ENCODE results near the gene TAOK3.
A peak's percentile ranks its signal among the peaks of the same experiment; 100 is the strongest.
"Not testable (repeated sequence)": the region's sequence is repeated elsewhere in the genome, so short reads cannot be mapped to it uniquely, and the experiment has no call there.

The TAOK3 gene

DNA sequence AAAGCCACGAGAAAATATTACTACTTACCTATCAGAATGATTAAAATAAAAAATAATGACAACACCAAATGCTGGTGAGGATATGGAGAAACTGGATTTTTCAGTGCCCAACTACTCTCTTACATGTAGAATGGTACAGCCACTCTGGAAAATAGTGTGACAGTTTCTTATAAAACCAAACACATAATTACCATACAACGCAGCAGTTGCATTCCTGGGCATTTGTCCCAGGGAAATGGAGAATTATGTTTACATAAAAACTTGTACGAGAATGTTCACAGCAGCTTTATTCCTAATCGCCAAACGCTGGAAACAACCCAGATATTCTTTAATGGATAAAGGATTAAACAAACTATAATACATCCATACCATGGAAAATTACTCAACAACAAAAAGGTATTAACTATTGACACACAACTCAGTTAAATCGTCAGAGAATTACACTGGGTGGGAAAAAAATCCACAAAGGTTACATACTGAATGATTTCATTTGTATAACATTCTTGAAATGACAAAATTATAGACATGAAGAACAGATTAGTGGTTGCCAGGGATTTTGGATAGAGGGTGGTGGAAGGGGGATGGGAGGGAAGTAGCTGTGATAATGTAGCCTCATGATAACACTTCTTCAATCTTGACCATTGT, 35.4 kb downstream of the TAOK3 start:
- no peak for DNase-seq
- ATAC-seq: no peak

DNA sequence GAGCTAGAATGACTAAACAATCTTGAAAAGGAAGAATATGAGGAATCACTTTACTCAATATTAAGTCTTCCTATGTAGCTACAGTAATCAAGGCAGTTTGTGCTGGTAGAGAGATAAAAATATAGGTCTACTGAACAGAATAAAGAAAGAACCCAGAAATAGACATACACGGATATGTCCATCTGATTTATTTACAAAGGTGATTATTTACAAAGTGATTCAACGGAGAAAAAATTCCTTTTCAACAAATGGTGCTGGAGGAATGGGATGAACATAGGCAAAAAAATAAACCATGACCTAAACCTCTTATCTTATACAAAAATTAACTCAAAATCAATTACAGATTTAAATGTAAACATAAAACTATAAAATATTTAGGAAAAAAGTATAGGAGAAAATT, 36.6 kb downstream of the TAOK3 start:
- no peak for DNase-seq
- no peak for ATAC-seq

DNA sequence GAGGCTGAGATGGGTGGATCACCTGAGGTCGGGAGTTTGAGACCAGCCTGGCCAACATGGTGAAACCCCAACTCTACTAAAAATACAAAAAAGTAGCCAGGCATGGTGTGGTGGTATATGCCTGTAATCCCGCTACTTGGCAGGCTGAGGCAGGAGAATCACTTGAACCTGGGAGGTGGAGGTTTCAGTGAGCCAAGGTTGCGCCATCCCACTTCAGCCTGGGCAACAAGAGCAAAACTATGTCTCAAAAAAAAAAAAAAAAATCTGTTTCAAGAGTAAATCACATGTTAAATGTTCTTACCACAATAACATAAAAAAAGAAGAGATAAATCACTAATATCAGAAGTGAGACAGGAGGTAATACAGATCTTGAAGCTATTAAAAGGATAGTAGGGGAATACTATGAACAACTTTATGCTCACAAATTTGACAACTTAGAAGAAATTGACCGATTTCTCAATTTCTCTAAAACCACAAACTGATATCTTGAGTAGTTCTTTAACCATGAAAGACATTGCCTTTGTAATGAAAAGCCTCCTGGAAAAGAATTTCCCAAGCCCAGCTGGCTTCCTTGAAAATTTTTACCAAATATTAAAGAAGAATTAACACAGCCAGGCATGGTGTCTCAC, 37.7 kb downstream of the TAOK3 start:
- no peak for ATAC-seq
- no peak for DNase-seq

DNA sequence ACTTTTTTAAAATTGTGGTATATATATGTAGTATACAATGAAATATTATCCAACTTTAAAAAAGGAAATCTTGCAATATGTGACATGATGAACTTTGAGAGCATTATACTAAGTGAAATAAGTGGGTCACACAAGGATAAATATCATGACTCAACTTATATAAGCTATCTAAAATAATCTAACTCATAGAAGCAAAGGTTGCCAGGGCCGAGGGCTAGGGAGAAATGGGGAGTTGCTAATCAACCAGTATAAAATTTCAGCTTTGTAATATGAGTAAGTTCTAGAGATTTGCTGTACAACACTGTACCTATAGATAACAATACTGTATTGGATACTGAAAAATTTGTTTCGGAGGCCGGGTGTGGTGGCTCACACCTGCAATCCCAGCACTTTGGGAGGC, 38.5 kb downstream of the TAOK3 start:
- ATAC-seq (no peak), DNase-seq (no peak)

DNA sequence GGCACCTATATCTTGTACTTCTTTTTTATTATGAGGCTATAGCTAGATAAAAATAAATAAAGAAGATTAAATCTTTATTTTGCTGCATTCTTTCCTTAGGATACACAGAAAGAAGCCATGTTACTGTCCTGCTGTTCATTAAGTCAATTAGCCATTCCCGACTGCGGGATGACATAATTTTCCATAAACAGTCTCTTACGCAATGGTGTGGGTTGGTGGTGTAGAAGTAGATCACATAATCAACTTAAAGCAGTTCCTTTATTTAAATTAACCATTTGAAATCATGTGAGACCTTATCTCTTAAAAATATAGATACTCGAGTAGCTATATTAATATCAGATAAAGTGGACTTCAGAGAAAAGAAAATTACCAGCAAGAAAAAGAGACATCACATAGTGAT, 40.2 kb downstream of the TAOK3 start:
- no peak for DNase-seq
- no peak for ATAC-seq

DNA sequence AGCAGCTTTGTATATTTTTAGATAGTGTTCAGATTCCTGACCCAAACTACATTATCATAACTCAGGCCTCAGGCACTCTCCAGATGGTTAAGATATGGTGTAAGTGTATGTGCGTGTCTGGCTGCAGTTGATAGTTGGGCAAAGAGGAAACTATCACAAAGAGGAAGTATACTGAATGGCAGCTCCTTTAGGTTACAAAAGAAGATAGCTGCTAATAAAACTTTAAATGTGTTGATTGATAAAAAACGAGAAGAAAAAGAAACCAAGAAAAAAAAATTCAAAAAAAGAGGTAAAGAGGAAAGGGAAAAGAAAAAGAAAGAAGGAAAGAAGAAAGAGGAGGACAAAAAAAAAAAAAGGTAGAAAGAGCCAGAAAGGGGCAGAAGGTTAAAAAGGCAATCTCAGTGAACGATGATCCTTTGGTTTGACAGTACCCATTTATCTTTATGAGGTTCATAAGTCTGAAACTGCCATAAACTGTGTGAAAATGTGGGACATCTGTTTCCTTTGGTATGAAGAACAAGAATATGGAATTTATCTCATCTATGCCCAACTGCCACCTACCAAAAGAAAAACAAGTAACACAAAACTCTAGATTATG, 42.2 kb downstream of the TAOK3 start:
- ATAC-seq: no peak
- DNase-seq: no peak

DNA sequence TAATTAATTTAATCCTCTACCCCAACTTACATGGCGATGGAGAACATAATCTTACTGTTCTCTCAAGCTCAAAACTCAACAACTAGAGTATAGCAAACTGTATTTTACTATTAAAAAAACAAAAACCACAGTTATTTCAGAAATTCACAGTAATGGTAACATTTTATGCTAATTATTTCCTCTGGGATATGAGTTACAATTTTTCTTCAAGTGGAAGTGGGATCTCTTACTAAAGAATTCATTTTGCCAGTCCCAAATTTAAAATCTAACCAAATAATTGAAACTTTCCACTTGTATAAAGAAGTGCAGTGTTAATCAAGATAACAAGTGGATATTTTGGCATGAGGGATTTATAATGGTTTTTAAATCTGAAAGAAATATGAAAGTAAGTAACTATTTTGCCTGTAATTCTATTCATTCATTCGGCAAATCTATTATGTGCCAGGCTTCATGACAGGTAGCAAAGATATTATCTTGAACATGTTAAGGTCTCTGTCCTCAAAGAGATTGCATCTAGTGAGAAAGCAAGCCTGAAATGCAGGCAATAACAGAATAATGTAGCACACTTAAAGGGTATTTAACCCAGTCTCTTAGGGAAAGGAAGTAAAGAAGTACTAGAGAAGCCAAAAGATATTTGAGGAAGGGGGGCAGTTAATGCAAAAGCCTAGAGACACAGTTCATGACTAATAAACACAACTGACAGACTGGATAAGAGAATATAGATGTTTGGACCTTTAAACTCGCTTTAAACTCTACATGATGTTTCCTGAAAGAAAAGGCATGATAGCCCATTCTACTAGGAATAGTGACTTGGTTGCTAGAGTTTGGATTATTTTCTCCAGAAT, 44.0 kb downstream of the TAOK3 start:
- ATAC-seq: no peak
- no peak for DNase-seq

DNA sequence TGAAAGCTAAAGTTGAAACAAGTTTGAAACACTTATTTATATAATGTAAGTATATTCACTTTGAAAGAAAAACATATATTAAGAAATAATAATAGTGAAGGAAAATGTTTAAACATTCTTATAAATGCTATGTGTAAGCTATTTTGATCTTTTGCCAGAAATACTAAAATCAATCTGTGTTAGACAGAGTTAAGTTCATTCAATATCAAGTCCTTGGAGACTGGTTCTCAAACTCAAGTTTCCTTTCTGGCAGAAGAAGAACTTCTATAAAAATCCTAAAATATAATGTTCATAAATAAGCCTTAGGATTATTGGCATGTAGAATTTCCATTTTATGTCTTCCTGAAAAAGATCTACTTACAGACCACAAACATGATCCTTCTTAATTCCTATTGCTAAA, 45.3 kb downstream of the TAOK3 start:
- no peak for DNase-seq

DNA sequence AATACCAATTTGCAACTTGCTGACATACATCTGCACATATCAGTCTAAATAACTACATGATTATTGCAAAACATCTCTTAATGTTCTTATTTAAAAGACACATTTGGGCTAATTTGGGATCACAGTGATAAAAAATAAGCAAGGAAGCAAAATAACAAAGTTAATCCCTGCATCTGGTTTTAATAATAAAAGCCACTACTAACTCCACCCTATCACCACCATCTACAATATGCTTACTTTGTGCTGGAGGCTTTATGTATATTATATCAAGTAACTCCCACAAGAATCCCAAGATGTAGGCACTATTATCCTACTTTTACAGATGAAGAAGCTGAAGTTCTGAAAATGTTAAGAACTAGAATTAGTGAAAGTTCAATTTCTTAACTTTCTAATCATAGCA, 45.7 kb downstream of the TAOK3 start:
- DNase-seq: no peak
- ATAC-seq: no peak

More for the DNA sequence above, 45.3 kb downstream of the TAOK3 start:
- no peak for ATAC-seq

DNA sequence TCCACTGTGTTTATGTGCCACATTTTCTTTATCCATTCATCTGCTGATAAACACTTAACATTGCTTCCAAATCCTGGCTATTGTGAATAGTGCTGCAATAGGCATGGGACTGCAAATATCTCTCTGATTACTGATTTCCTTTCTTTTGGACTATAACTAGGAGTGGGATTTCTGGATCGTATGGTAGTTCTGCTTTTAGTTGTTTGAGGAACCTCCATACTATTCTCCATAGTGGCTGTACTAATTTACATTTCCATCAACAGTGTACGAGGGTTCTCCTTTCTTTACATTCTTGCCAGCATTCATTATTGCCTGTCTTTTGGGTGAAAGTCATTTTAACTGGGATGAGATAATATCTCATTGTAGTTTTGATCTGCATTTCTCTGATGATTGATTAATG, 47.6 kb downstream of the TAOK3 start:
- no peak for DNase-seq
- ATAC-seq: no peak

DNA sequence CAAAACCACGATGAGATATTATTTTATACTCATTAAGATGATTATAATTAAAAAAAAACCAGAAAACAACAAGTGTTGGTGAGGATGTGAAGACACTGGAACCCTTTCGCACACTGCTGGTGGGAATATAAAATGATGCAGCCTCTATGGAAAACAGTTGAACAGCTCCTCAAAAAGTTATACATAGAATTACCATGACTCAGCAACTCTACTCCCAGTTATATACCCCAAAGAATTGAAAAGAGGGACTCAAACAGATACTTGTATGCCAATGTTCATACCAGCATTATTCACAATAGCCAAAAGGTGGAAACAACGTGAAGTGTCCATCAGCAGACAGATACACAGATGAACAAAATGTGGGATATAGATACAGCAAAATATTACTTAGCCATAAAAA, 53.1 kb downstream of the TAOK3 start:
- ATAC-seq: no peak
- DNase-seq: no peak

DNA sequence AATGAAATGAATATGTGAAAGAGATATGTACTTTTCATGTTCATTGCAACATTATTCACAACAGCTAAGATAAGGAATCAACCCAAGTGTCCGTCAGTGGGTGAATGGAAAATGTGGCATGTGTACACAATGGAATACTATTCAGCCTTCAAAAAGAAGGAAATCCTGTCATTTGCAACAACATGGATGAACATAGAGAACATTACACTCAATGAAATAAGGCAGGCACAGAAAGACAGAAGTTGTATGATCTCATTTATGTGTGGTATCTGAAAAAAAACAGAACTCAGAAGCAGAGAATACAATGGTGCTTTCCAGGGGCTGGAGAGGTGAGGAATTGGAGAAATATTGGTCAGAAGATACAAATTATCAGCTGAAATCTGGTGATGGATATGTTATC, 54.0 kb downstream of the TAOK3 start:
- no peak for ATAC-seq
- no peak for DNase-seq

DNA sequence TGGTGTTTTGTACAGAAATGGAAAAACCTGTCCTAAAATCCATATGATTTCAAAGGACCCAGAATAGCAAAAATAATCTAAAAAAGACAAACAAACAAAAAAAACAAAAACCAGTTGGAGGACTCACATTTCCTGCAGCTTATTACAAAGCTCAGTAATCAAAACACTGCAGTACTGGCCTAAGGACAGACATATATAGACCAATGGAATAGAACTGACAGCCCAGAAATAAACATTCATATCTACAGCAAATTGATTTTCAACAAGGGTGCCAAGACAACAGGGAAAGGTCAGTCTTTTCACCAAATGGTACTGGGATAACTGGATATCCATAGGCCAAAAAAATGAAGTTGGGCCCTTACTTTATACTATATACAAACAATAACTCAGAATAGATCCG, 55.0 kb downstream of the TAOK3 start:
- ATAC-seq: no peak
- DNase-seq: no peak

DNA sequence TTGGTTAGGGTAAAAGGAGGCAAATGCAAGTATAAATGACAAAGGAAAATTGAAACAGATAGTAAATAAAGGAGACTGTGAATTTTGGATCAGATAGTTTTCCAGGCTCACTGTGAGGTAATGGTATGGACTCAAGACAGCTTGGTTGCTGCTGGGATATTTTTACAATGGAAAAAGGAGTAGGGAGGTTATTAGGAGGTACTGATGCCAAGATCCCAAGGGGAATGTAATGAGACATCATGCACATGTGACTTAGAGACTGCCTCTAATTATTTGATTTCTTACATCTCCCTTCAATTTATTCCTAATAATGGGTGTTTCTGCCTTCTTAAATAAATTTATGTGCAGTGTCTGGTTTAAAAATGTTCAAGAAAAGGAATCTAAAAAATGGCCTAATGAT, 56.9 kb downstream of the TAOK3 start:
- no peak for ATAC-seq
- DNase-seq: no peak

DNA sequence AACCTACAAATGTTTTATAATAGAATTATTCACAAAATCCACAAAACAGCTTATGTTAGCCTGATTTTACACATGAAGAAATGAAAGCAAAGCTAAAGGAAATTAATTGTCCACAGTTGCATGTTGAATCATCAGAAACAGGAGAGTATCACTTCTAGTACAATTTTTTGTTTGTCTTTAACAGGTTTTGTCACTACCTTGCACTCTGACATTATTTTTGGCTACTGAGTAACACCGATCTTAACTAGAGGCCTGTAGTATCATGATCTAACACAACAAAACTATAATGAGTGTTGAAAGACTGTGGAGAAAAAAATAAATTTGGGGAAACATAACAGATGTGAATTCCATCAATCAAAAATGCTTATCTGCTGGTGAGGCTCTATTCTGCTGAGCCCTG, 60.1 kb downstream of the TAOK3 start:
- DNase-seq (no peak), ATAC-seq (peak; percentile 49)

DNA sequence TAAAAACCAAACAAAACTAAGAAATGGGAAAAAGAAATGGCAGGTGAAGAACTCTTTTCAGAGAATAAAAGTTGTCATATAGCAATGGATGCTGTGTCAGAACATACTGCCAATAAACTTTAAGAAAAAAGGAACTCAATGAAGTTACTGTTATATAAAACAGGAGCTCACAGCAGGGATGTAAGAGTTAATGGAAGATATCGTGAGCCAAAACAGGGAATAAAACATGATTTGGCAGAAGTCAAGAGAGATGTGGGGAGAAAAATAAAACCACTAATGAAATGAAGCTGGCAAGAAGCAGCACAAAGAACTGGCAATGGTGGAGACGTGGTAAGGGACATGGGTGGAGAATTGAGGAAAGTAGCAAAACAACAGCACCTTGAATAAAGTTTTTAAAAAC, 61.0 kb downstream of the TAOK3 start:
- no peak for DNase-seq
- ATAC-seq: no peak

DNA sequence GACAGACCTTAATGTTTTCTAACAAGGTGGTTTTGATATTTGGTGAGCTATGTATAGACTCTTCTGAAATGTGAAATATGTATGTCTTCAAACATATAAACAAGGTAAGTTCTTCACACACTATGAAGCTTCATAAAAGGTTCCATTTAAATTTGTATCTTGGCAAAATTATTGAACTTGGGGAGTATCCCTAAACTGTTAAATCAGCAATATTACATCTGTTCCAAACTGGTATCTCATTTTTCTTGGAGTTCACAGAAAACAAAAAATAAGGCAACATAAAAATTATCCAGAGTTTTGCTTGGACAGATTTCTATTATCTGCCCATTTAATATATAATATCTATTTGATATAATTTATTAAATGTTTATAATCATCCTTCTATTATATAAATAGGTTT, 62.4 kb downstream of the TAOK3 start:
- ATAC-seq: no peak
- DNase-seq: no peak

DNA sequence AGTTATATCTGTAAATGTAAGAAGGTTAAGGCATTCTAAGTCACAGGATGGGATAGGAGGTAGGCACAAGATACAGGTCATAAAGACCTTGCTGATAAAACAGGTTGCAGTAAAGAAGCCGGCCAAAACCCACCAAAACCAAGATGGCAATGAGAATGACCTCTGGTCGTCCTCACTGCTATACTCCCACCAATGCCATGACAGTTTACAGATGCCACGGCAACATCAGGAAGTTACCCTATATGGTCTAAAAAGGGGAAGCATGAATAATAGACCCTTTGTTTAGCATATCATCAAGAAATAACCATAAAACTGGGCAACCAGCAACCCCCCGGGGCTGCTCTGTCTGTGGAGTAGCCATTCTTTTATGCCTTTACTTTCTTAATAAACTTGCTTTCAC, 64.7 kb downstream of the TAOK3 start:
- not testable (repeated sequence) for ATAC-seq
- DNase-seq: peak; percentile 12

DNA sequence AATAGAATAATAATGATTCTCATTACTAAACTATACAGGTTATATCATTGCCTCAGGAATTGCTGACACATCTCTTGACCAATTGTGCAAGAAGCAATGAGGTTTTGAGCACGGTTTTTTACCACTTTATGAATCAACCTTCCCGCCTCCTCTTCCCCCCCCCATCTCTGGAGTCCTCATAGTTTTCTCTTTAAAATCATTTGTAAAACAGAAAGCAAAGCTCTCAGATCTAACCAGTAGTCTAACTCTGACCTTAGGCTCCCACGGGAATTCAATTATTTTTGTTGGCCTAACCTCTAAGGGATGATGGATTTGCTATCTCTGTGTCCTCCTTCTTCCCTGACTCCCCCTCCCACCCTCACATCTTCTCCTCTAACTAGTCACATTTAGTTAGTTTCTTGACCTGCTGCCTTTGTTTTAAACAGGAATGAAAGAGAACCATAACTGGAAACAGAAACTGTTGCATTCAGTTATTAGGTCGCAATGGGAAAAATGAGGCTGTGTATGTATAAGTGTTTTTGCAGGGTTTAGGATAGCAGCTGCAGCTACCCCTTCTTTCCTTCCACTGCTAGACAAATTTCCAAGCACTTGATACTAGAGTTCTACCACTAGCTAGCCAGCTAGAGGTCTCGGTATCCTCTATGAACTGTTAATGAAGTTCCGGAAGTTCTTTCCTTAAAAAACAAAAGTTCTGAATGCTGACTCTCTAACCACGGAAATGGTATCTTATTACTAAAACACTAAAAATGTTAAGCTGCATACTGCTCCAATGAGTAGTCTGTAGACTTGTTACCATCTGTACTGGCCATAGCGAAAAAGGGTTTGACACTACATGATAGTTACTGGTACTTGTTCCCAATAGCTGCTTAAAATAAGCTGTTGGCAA, 65.4 kb downstream of the TAOK3 start:
- ATAC-seq (peak; percentile 83), DNase-seq (peak; percentile 41)

DNA sequence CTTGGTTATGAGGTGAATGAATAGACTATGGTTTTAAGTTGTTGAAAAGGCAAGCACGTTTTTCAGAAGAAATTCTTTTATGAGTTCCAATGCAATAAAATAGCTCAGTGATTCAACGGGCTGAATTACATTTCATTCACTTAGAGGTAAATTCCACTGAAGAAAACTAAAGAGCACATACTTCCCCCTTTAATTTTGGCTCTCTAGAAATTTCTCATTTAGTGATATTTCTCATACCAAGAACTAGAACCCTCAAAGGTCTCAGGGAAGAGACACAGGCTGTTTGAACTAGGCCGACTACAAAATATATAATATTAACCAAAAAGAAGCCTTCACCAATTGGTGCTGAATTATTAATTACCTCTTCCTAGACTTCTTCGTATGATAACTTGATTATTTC, 68.6 kb downstream of the TAOK3 start:
- DNase-seq (no peak), ATAC-seq (no peak)

DNA sequence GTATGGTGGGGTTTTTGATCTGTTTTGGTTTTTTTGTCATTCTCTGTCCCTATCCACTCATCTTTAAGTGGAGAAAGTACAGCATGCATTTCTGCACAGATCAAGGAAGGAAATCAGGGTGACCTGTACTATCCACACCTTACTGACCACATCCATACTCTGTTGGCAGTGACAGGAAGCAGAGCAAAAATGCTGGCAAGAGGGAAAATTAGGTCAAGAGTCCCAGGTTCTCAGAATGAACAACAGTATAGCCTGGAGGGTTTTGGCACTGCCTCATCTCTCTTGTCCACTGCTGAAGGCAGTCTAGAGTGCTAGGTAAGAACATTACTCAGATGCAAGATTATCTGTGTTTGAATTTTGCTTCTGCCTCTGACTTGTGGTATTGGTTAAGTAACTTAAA, 70.7 kb downstream of the TAOK3 start:
- ATAC-seq: no peak
- DNase-seq: no peak

DNA sequence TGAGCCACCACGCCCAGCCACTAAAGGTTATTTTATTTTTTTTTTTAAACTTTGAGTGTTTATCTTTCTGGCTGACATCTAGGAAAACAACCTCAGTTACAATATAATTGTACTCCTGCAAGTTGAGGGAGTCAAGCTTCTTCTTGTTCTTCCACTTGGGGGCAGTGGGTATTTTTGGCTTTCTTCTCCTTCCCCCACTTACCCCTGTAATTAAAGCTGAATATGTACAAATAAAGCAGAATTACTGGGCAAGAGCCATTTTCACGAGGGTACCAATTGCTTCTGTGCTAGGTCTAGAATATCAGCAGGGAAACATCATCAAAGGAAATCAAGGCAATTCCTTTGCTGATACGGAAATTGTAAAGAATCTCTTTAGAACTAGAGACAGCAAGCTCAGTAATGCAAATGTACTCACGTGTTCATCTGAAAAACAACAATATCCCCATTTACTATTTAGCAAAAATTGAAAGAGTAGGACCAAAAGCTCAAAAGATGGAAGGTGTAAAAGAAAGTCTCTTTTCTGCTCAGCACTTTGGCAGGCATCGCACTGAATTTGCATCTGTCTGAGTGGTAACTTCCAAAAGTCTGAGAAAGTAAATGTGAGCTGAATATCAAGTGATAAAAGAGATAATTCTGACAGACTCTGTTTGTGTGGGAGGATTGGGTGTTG, 72.8 kb downstream of the TAOK3 start:
- ATAC-seq (no peak), DNase-seq (no peak)

Data from stimulated activated naive CD8-positive, alpha-beta T cell treated with anti-CD3 and anti-CD28 coated beads, Interleukin-15, Interleukin-2, amounts not matched to agents 100 U/mL and 50 U/mL, for 24 hours (primary cell).